DND-41 (cell line): ENCODE results near the gene SPEF1.

ENCODE experiments used
- ATAC-seq: fragments of 200-7000 bp; cut with Tn5 transposase; 3 replicates; pipeline ENCODE4 v1.9.1; 2021; ENCODE audit warnings: low read depth; ENCODE audit not compliant: insufficient read depth
- DNase-seq: peaks from one replicate; pipeline ENCODE4 v3.0.0-alpha.2; 2020
- H2AFZ ChIP-seq: 2 replicates; pipeline ENCODE4 v1.6.0; 2012; ENCODE audit warnings: low read depth, low read length
- H3K27ac ChIP-seq: 2 replicates; pipeline ENCODE4 v1.5.1; 2012; ENCODE audit warnings: low read length, inconsistent platforms
- H3K27me3 ChIP-seq: fragments of 200-600 bp; sonication (generic); 2 replicates; pipeline ENCODE4 v1.6.0; 2012; ENCODE audit warnings: low read length, mild to moderate bottlenecking, inconsistent platforms; ENCODE audit not compliant: insufficient read depth, poor library complexity
- H3K36me3 ChIP-seq: 2 replicates; pipeline ENCODE4 v1.5.1; 2012; ENCODE audit warnings: low read length, inconsistent platforms; ENCODE audit not compliant: insufficient read depth
- H3K4me1 ChIP-seq: 2 replicates; pipeline ENCODE4 v1.5.1; 2012; ENCODE audit warnings: mild to moderate bottlenecking, low read length; ENCODE audit not compliant: insufficient read depth
- H3K4me2 ChIP-seq: 2 replicates; pipeline ENCODE4 v1.6.0; 2012; ENCODE audit warnings: mild to moderate bottlenecking, moderate library complexity, low read length, inconsistent platforms; ENCODE audit not compliant: insufficient read depth
- H3K4me3 ChIP-seq, 2 experiments: fragments of 200-600 bp in 1 of 2; shearing (Covaris generic) in 1 of 2; 2 replicates each; pipeline ENCODE4 v1.5.1; 2012 to 2016; ENCODE audit warnings: inconsistent platforms in 2 of 2, low read length in 2 of 2, mild to moderate bottlenecking in 2 of 2, low read depth in 1 of 2, moderate library complexity in 1 of 2
- H3K79me2 ChIP-seq: 2 replicates; pipeline ENCODE4 v1.6.0; 2012; ENCODE audit warnings: low read length, inconsistent platforms; ENCODE audit not compliant: insufficient read depth
- H3K9ac ChIP-seq: 2 replicates; pipeline ENCODE4 v1.6.0; 2012; ENCODE audit warnings: low read depth, mild to moderate bottlenecking, inconsistent platforms, low read length, moderate library complexity
- H3K9me3 ChIP-seq: 2 replicates; pipeline ENCODE4 v1.5.1; 2012; ENCODE audit warnings: low read length, moderate library complexity, mild to moderate bottlenecking, inconsistent platforms; ENCODE audit not compliant: insufficient read depth, severe bottlenecking
- H4K20me1 ChIP-seq: 2 replicates; pipeline ENCODE4 v1.6.0; 2012; ENCODE audit warnings: low read length; ENCODE audit not compliant: insufficient read depth
- CTCF ChIP-seq: IDR thresholded peaks from 2 replicates; pipeline ENCODE4 v1.5.1; 2012; ENCODE audit warnings: borderline replicate concordance, low read length, moderate library complexity, mild to moderate bottlenecking; ENCODE audit not compliant: poor library complexity, severe bottlenecking; ENCODE audit errors: extremely low read depth
- EZH2 ChIP-seq: IDR thresholded peaks from 3 replicates; pipeline ENCODE4 v1.6.1; 2012; ENCODE audit warnings: borderline replicate concordance, low read depth, mild to moderate bottlenecking, moderate library complexity, low read length, inconsistent platforms; ENCODE audit not compliant: severe bottlenecking

Gene SPEF1

GRCh38 chr20:3803854-3804253 is 22.6 kb upstream of the SPEF1 start:
- no peaks in the 10 kb centered on the region for H3K27me3 ChIP-seq
- no peak overlapping the region for H3K27ac ChIP-seq
- H3K9me3 ChIP-seq: no peaks in the 10 kb centered on the region
- H3K4me3 ChIP-seq: no peak overlapping the region
- no peak for ATAC-seq
- no peak overlapping the region for H2AFZ ChIP-seq
- H3K9ac ChIP-seq: no peak overlapping the region
- no peak for DNase-seq
- peaks cover 17% of the 10 kb centered on the region for H3K4me1 ChIP-seq
- H3K4me2 ChIP-seq: no peak overlapping the region
- TF ChIP-seq CTCF (no peak), EZH2 (no peak)
- peaks cover 74% of the 10 kb centered on the region for H3K36me3 ChIP-seq
- H4K20me1 ChIP-seq: peaks cover 28% of the 10 kb centered on the region
- peaks cover 16% of the 10 kb centered on the region for H3K79me2 ChIP-seq

- TF ChIP-seq CTCF (no peak), EZH2 (no peak)
- ATAC-seq: no peak
- no peak overlapping the region for H3K4me3 ChIP-seq
- no peaks in the 10 kb centered on the region for H3K9me3 ChIP-seq
- H3K79me2 ChIP-seq: peaks cover 21% of the 10 kb centered on the region
- no peak overlapping the region for H2AFZ ChIP-seq
- no peak for DNase-seq
- H3K36me3 ChIP-seq: peaks cover 79% of the 10 kb centered on the region
- no peak overlapping the region for H3K4me2 ChIP-seq
- no peaks in the 10 kb centered on the region for H3K27me3 ChIP-seq
- H4K20me1 ChIP-seq: peaks cover 29% of the 10 kb centered on the region
- H3K9ac ChIP-seq: no peak overlapping the region
- no peak overlapping the region for H3K27ac ChIP-seq
- H3K4me1 ChIP-seq: peaks cover 23% of the 10 kb centered on the region
Observed at GRCh38 chr20:3803289-3803688, 22.0 kb upstream of the SPEF1 start.

- Histone ChIP-seq H3K79me2 (peaks cover 27% of the 10 kb centered on the region), H3K27ac (peak overlapping the region; percentile 37; the same call in 1 of the 2 replicates)
Observed at GRCh38 chr20:3802524-3803239, 21.4 kb upstream of the SPEF1 start.

More at GRCh38 chr20:3802524-3803239, 21.4 kb upstream of the SPEF1 start:
- Histone ChIP-seq H2AFZ (no peak overlapping the region), H3K4me3 (no peak overlapping the region), H3K9ac (no peak overlapping the region), H4K20me1 (peaks cover 29% of the 10 kb centered on the region), H3K4me2 (no peak overlapping the region), H3K9me3 (no peaks in the 10 kb centered on the region), H3K4me1 (peaks cover 29% of the 10 kb centered on the region), H3K27me3 (no peaks in the 10 kb centered on the region), H3K36me3 (peaks cover 86% of the 10 kb centered on the region)
- no peak for DNase-seq
- ATAC-seq: no peak
- no peak for TF ChIP-seq CTCF
- TF ChIP-seq EZH2: no peak
